ENCODE measurements around the gene ADARB1.

- TF ChIP-seq PKNOX1 (IDR thresholded peaks at IDR 0.05) (no peak), ELF4 (IDR thresholded peaks at IDR 0.05) (no peak), FOXK2 (IDR thresholded peaks at IDR 0.05) (no peak), BHLHE40 (IDR thresholded peaks at IDR 0.05; ENCODE audit: borderline replicate concordance) (no peak), TARDBP (IDR thresholded peaks at IDR 0.05) (no peak), L3MBTL2 (conservative IDR thresholded peaks at IDR 0.05) (no peak)
Measured at GRCh38 chr21:45074048-45074817, at the start of gene ADARB1.

Data from HEK293T (cell line).